Measurements from ENCODE around the gene CAMK2N1. TPM values are rescaled to one million over a fixed set of nuclear protein-coding genes. Genes with fewer than 3 reads are reported as not detected.

CAMK2N1 gene
- total and polyA plus RNA-seq, 2 experiments from 2014 or later, result 38.5 to 45.5 TPM

DNA sequence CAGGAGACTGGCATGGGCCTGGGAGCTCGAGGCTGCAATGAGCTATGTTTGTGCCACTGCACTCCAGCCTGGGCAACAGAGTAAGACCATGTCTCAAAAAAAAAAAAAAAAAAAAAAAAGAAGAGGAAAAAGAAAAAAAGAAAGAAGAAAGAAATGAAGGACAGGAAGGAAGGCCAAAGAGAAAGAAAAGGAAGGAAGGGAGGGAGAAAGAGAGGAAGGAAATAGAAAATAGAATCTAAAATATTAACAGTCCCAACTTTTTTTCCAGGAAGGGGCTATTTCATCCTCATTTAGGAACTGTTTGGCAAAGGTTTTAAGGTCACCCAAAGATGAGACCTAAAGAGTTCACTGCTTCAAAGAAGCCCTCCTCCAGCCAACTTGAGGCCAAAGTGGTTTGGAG lies 19.5 kb upstream of the CAMK2N1 start:
- 100% methylated on average over 1 of the region's 1 CpG for WGBS (ENCODE audit: low lambda C conversion rate, missing lambda C conversion rate)

GRCh38 chr1:20500716-20501115 lies 14.7 kb upstream of the CAMK2N1 start:
- no peak overlapping the region for H2AFZ ChIP-seq
- H3K9me3 ChIP-seq (ENCODE audit: low read depth), result no peaks in the 10 kb centered on the region
- no peak overlapping the region for H3K4me3 ChIP-seq
- TF ChIP-seq, protein P1, sequence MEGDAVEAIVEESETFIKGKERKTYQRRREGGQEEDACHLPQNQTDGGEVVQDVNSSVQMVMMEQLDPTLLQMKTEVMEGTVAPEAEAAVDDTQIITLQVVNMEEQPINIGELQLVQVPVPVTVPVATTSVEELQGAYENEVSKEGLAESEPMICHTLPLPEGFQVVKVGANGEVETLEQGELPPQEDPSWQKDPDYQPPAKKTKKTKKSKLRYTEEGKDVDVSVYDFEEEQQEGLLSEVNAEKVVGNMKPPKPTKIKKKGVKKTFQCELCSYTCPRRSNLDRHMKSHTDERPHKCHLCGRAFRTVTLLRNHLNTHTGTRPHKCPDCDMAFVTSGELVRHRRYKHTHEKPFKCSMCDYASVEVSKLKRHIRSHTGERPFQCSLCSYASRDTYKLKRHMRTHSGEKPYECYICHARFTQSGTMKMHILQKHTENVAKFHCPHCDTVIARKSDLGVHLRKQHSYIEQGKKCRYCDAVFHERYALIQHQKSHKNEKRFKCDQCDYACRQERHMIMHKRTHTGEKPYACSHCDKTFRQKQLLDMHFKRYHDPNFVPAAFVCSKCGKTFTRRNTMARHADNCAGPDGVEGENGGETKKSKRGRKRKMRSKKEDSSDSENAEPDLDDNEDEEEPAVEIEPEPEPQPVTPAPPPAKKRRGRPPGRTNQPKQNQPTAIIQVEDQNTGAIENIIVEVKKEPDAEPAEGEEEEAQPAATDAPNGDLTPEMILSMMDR (IDR thresholded peaks at IDR 0.05; ENCODE audit: poor library complexity), result no peak
- TF ChIP-seq EZH2phosphoT487 (IDR thresholded peaks at IDR 0.05; ENCODE audit: low read depth, severe bottlenecking, unreplicated experiment), result no peak
- TF ChIP-seq EZH2 (IDR thresholded peaks at IDR 0.05; ENCODE audit: borderline replicate concordance), result no peak
- no peaks in the 10 kb centered on the region for H3K4me1 ChIP-seq (ENCODE audit: insufficient read depth)
- H4K20me1 ChIP-seq (ENCODE audit: insufficient read depth, poor library complexity, severe bottlenecking), result peaks cover 15% of the 10 kb centered on the region
- no peaks in the 10 kb centered on the region for H3K36me3 ChIP-seq (replicated peaks; ENCODE audit: insufficient read depth, low read depth)
- DNase-seq (ENCODE audit: low spot score), result no peak
- no peak overlapping the region for H3K4me2 ChIP-seq
- 97% methylated on average over 17 of the region's 17 CpGs for WGBS (ENCODE audit: low lambda C conversion rate, missing lambda C conversion rate)
- H3K79me2 ChIP-seq, result peaks cover 20% of the 10 kb centered on the region
- H3K9me2 ChIP-seq (replicated peaks; ENCODE audit: insufficient read depth), result no peaks in the 10 kb centered on the region
- H3K27ac ChIP-seq, result no peak overlapping the region
- H3K27me3 ChIP-seq, result no peaks in the 10 kb centered on the region

More for the DNA sequence above, 19.5 kb upstream of the CAMK2N1 start:
- no peak for DNase-seq (ENCODE audit: low spot score)
- Histone ChIP-seq H3K27ac (no peak overlapping the region), H3K9me2 (replicated peaks; ENCODE audit: insufficient read depth) (no peaks in the 10 kb centered on the region), H3K4me3 (no peak overlapping the region), H3K79me2 (peaks cover 41% of the 10 kb centered on the region), H3K4me1 (ENCODE audit: insufficient read depth) (peaks cover 14% of the 10 kb centered on the region), H3K4me2 (peak overlapping the region; percentile 89), H2AFZ (no peak overlapping the region), H3K36me3 (replicated peaks; ENCODE audit: insufficient read depth, low read depth) (no peaks in the 10 kb centered on the region), H4K20me1 (ENCODE audit: insufficient read depth, poor library complexity, severe bottlenecking) (peaks cover 15% of the 10 kb centered on the region), H3K9me3 (ENCODE audit: low read depth) (no peaks in the 10 kb centered on the region), H3K27me3 (no peaks in the 10 kb centered on the region)
- no peak for TF ChIP-seq EZH2phosphoT487 (IDR thresholded peaks at IDR 0.05; ENCODE audit: low read depth, severe bottlenecking, unreplicated experiment)
- no peak for TF ChIP-seq EZH2 (IDR thresholded peaks at IDR 0.05; ENCODE audit: borderline replicate concordance)
- TF ChIP-seq, protein P1 (IDR thresholded peaks at IDR 0.05; ENCODE audit: poor library complexity), result no peak

- 94% methylated on average over 14 of the region's 14 CpGs for WGBS (ENCODE audit: low lambda C conversion rate, missing lambda C conversion rate)
- no peaks in the 10 kb centered on the region for H3K36me3 ChIP-seq (replicated peaks; ENCODE audit: insufficient read depth, low read depth)
Measured at GRCh38 chr1:20499718-20500117, 13.7 kb upstream of the CAMK2N1 start.

More at GRCh38 chr1:20499718-20500117, 13.7 kb upstream of the CAMK2N1 start:
- no peak for DNase-seq (ENCODE audit: low spot score)
- TF ChIP-seq EZH2phosphoT487 (IDR thresholded peaks at IDR 0.05; ENCODE audit: low read depth, severe bottlenecking, unreplicated experiment) (no peak), EZH2 (IDR thresholded peaks at IDR 0.05; ENCODE audit: borderline replicate concordance) (no peak)
- TF ChIP-seq, protein P1 (IDR thresholded peaks at IDR 0.05; ENCODE audit: poor library complexity), result no peak
- Histone ChIP-seq H3K27ac (no peak overlapping the region), H2AFZ (no peak overlapping the region), H3K79me2 (peaks cover 10% of the 10 kb centered on the region), H3K4me3 (no peak overlapping the region), H3K9me3 (ENCODE audit: low read depth) (no peaks in the 10 kb centered on the region), H3K27me3 (no peaks in the 10 kb centered on the region), H4K20me1 (ENCODE audit: insufficient read depth, poor library complexity, severe bottlenecking) (peaks cover 15% of the 10 kb centered on the region), H3K4me1 (ENCODE audit: insufficient read depth) (no peaks in the 10 kb centered on the region), H3K9me2 (replicated peaks; ENCODE audit: insufficient read depth) (no peaks in the 10 kb centered on the region), H3K4me2 (no peak overlapping the region)
